Measurements from ENCODE around the gene CLNK. TPM values are rescaled to one million over a fixed set of nuclear protein-coding genes. Genes with fewer than 3 reads are reported as not detected.

CLNK gene
- total and polyA plus RNA-seq, 2 experiments from 2014 or later = not detected

DNA sequence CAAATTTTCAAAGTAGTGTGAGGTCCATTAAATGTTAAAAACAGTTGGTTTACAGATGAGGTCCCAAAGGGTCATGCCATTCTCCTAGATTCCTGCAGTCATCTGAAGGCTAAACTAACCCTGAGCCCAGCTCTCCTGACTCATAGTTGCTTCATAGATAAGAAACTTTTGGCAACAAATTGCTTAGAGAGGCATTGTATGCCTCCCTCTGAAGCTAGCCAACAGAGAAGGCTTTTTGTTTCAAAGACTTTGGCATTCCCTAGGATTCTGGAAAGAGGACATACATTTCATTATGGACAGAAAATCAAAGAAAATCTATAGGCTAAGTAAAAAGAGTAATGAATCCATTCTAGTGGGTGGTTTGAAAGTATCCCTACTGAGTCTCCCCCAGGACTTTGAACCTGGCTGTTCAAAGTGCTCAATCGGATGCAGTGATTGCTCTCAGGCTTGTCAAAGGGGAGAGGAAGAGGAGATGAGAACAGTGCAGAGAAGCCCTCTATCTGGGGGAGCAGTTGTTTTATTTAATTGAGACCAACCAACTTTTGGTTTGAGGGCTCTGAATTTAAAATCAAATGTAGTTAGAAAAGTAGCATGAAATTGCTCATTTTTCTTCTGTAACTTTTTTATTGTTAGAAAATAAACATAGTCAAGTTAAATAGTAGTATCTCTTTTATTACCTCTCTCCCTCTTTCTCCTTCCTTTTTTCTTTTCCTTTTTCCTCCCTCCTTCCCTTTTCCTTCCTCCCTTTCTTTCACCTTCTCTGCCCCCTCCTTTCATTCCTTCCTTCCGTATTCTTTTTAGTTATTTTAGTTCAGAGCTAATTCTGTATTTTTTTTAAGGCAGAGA, 155.1 kb downstream of the CLNK start:
- no peak overlapping the region for H2AFZ ChIP-seq

GRCh38 chr4:10527438-10527837, 157.1 kb downstream of the CLNK start:
- Histone ChIP-seq H3K27me3 (no peaks in the 10 kb centered on the region), H3K4me3 (no peak overlapping the region), H2AFZ (no peak overlapping the region), H3K4me2 (no peak overlapping the region), H3K27ac (no peak overlapping the region), H3K79me2 (no peaks in the 10 kb centered on the region), H4K20me1 (ENCODE audit: insufficient read depth, poor library complexity, severe bottlenecking) (no peaks in the 10 kb centered on the region), H3K4me1 (ENCODE audit: insufficient read depth) (no peaks in the 10 kb centered on the region), H3K9me3 (ENCODE audit: low read depth) (no peaks in the 10 kb centered on the region), H3K9me2 (replicated peaks; ENCODE audit: insufficient read depth) (no peaks in the 10 kb centered on the region), H3K36me3 (replicated peaks; ENCODE audit: insufficient read depth, low read depth) (no peaks in the 10 kb centered on the region)
- WGBS (ENCODE audit: low lambda C conversion rate, missing lambda C conversion rate) = 87% methylated on average over 3 of the region's 3 CpGs
- TF ChIP-seq CTCF (IDR thresholded peaks at IDR 0.05; ENCODE audit: poor library complexity) (no peak), EZH2phosphoT487 (IDR thresholded peaks at IDR 0.05; ENCODE audit: low read depth, severe bottlenecking, unreplicated experiment) (no peak), EZH2 (IDR thresholded peaks at IDR 0.05; ENCODE audit: borderline replicate concordance) (no peak)
- no peak for DNase-seq (ENCODE audit: low spot score)

More for the DNA sequence above, 155.1 kb downstream of the CLNK start:
- Histone ChIP-seq H4K20me1 (ENCODE audit: insufficient read depth, poor library complexity, severe bottlenecking) (no peaks in the 10 kb centered on the region), H3K27ac (no peak overlapping the region), H3K36me3 (replicated peaks; ENCODE audit: insufficient read depth, low read depth) (no peaks in the 10 kb centered on the region), H3K9me2 (replicated peaks; ENCODE audit: insufficient read depth) (no peaks in the 10 kb centered on the region), H3K27me3 (no peaks in the 10 kb centered on the region), H3K4me2 (no peak overlapping the region), H3K9me3 (ENCODE audit: low read depth) (no peaks in the 10 kb centered on the region), H3K4me1 (ENCODE audit: insufficient read depth) (no peaks in the 10 kb centered on the region), H3K4me3 (no peak overlapping the region), H3K79me2 (no peaks in the 10 kb centered on the region)
- TF ChIP-seq EZH2 (IDR thresholded peaks at IDR 0.05; ENCODE audit: borderline replicate concordance) (no peak), CTCF (IDR thresholded peaks at IDR 0.05; ENCODE audit: poor library complexity) (no peak), EZH2phosphoT487 (IDR thresholded peaks at IDR 0.05; ENCODE audit: low read depth, severe bottlenecking, unreplicated experiment) (no peak)
- DNase-seq (ENCODE audit: low spot score) = peak; percentile 10
- WGBS (ENCODE audit: low lambda C conversion rate, missing lambda C conversion rate) = 77% methylated on average over 2 of the region's 2 CpGs

DNA sequence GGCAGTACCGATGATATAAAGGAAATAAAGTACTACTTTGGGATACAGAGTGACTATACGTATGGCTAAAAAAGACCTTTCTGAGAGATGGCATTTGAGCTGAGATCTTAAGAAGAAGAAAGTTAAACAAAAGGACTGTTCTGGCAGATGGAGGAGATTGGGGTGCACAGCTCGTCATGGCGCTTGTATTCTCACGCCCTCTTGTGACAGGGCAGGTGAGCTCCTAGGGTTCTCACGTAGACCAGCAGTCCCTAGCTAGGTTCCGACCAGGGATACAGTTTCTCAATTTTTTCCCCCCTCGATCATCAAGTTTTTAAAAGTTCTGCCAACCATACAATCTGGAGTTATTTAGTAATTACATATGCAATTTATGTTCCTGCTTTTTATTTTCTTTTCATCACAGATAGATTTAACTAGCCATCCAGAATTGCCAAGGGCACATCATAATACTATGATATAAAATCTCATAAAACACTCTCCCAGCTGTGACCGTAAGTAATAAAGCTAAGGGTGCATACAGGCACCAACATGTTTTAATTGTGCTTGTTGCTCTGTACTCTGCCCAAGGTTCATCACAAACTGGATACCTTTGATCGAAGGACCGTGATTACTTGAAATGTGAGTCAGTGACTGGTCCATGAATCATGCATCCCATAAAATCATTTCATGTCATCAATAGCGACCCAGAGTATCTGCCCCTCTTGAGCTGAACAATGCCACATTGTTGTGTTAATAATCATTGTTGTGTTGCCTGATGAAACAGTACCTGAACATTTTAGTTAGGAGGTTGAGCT, 157.9 kb downstream of the CLNK start:
- Histone ChIP-seq H3K4me2 (no peak overlapping the region), H3K36me3 (replicated peaks; ENCODE audit: insufficient read depth, low read depth) (no peaks in the 10 kb centered on the region), H3K4me1 (ENCODE audit: insufficient read depth) (no peaks in the 10 kb centered on the region), H4K20me1 (ENCODE audit: insufficient read depth, poor library complexity, severe bottlenecking) (no peaks in the 10 kb centered on the region), H3K9me2 (replicated peaks; ENCODE audit: insufficient read depth) (no peaks in the 10 kb centered on the region), H3K79me2 (no peaks in the 10 kb centered on the region), H3K27ac (no peak overlapping the region), H3K27me3 (no peaks in the 10 kb centered on the region), H3K9me3 (ENCODE audit: low read depth) (no peaks in the 10 kb centered on the region), H2AFZ (no peak overlapping the region), H3K4me3 (no peak overlapping the region)
- DNase-seq (ENCODE audit: low spot score) = no peak
- WGBS (ENCODE audit: low lambda C conversion rate, missing lambda C conversion rate) = 85% methylated on average over 12 of the region's 12 CpGs
- TF ChIP-seq EZH2phosphoT487 (IDR thresholded peaks at IDR 0.05; ENCODE audit: low read depth, severe bottlenecking, unreplicated experiment) (no peak), EZH2 (IDR thresholded peaks at IDR 0.05; ENCODE audit: borderline replicate concordance) (no peak), CTCF (IDR thresholded peaks at IDR 0.05; ENCODE audit: poor library complexity) (no peak)
